Measurements from ENCODE around the gene VEZT.

DNA sequence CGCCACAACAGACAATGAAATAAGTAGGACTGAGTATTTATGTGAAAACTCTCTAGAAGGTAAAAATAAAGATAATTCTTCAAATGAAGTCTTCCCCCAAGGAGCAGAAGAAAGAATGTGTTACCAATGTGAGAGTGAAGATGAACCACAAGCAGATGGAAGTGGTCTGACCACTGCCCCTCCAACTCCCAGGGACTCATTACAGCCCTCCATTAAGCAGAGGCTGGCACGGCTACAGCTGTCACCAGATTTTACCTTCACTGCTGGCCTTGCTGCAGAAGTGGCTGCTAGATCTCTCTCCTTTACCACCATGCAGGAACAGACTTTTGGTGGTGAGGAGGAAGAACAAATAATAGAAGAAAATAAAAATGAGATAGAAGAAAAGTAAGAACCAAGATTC is 82.7 kb downstream of the VEZT start:
- TF ChIP-seq, protein P1, sequence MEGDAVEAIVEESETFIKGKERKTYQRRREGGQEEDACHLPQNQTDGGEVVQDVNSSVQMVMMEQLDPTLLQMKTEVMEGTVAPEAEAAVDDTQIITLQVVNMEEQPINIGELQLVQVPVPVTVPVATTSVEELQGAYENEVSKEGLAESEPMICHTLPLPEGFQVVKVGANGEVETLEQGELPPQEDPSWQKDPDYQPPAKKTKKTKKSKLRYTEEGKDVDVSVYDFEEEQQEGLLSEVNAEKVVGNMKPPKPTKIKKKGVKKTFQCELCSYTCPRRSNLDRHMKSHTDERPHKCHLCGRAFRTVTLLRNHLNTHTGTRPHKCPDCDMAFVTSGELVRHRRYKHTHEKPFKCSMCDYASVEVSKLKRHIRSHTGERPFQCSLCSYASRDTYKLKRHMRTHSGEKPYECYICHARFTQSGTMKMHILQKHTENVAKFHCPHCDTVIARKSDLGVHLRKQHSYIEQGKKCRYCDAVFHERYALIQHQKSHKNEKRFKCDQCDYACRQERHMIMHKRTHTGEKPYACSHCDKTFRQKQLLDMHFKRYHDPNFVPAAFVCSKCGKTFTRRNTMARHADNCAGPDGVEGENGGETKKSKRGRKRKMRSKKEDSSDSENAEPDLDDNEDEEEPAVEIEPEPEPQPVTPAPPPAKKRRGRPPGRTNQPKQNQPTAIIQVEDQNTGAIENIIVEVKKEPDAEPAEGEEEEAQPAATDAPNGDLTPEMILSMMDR (IDR thresholded peaks at IDR 0.05): no peak
- TF ChIP-seq EP300 (IDR thresholded peaks at IDR 0.05) (no peak), POLR2AphosphoS5 (IDR thresholded peaks at IDR 0.05) (no peak), POLR2A (IDR thresholded peaks at IDR 0.05; ENCODE audit: low read depth) (no peak)

Data from esophagus muscularis mucosa (tissue), 4 donors.